ENCODE results near the gene NEO1.

The NEO1 gene

GRCh38 chr15:73019601-73020146 lies 32.6 kb upstream of the NEO1 start:
- TF ChIP-seq CTCF (IDR thresholded peaks at IDR 0.05; ENCODE audit: extremely low read depth, insufficient read depth, missing control alignments): no peak
- DNase-seq (ENCODE audit: low spot score): no peak
- in situ Hi-C loops (cut with MboI; ENCODE audit: low pct_unique_long_range_greater_than_20kb, low sequenced_read_pairs, unreplicated experiment): no loop called here

GRCh38 chr15:73021139-73021621 lies 31.1 kb upstream of the NEO1 start:
- in situ Hi-C loops (cut with MboI; ENCODE audit: low pct_unique_long_range_greater_than_20kb, low sequenced_read_pairs, unreplicated experiment): no loop called here
- DNase-seq (ENCODE audit: low spot score): no peak
- TF ChIP-seq CTCF (IDR thresholded peaks at IDR 0.05; ENCODE audit: extremely low read depth, insufficient read depth, missing control alignments): no peak

DNA sequence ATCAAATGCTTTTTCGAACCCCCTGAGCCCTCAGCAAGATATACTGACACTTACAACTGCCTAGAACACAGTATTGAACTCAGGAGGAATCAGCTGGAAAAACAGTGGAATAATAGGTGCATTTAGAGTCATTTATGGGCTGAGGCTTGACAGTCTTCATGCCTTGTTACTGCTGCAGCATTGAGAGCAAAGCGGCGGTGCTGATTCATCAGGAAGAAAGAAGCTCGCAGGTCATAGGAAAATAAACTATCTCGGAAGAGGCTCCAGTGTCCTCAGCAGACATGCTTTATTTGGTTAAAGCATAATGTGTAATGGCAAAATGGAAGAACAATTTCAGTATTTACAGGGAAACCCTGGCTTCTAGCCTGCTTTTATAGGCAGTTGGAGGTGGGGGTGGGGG lies 30.1 kb upstream of the NEO1 start:
- in situ Hi-C loops (cut with MboI; ENCODE audit: low pct_unique_long_range_greater_than_20kb, low sequenced_read_pairs, unreplicated experiment): no loop called here

DNA sequence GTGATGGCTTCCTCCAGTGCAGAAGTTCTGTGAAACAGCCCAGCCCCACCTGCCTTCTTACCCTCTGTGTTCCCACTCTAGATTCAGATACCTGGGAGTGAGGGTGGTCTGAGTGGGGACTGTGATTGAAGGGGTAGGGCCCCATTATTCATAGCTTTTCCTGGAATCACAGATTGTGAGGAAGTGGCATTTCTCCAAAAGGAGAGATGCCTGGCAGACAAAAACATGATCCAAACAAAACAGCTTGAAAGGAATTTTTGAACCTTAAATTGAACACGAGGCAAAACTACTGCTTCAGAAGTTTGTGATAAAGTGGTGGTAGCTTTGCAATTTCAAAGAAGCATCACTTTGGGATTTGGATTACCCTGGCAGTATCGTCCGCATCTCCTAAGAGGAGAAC lies 29.2 kb upstream of the NEO1 start:
- no peak for DNase-seq (ENCODE audit: low spot score)
- in situ Hi-C loops (cut with MboI; ENCODE audit: low pct_unique_long_range_greater_than_20kb, low sequenced_read_pairs, unreplicated experiment): no loop called here
- TF ChIP-seq CTCF (IDR thresholded peaks at IDR 0.05; ENCODE audit: extremely low read depth, insufficient read depth, missing control alignments): no peak

More for the DNA sequence above, 30.1 kb upstream of the NEO1 start:
- TF ChIP-seq CTCF (IDR thresholded peaks at IDR 0.05; ENCODE audit: extremely low read depth, insufficient read depth, missing control alignments): no peak
- DNase-seq (ENCODE audit: low spot score): no peak

DNA sequence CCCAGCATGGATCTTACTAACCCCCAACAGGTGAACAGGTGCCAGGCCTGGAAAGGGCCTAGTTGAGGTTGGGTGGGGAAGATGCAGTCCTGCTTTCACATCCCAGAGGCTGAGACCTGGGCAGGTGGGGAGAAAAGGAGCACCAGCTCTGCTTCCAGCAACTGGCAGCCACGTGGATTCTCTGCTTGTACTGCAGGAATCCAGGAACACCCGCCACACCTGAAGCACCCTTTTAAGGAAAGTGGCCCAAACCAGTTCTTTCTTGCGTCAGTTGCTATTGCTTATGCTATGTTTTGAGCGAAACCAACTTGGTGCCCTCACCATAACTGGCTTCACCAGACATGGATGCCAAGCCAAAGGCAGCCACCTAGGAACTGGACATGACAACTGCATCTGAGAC lies 28.1 kb upstream of the NEO1 start:
- DNase-seq (ENCODE audit: low spot score): no peak
- in situ Hi-C loops (cut with MboI; ENCODE audit: low pct_unique_long_range_greater_than_20kb, low sequenced_read_pairs, unreplicated experiment): no loop called here
- TF ChIP-seq CTCF (IDR thresholded peaks at IDR 0.05; ENCODE audit: extremely low read depth, insufficient read depth, missing control alignments): no peak

GRCh38 chr15:73026511-73027054 lies 25.7 kb upstream of the NEO1 start:
- no peak for TF ChIP-seq CTCF (IDR thresholded peaks at IDR 0.05; ENCODE audit: extremely low read depth, insufficient read depth, missing control alignments)
- no peak for DNase-seq (ENCODE audit: low spot score)
- in situ Hi-C loops (cut with MboI; ENCODE audit: low pct_unique_long_range_greater_than_20kb, low sequenced_read_pairs, unreplicated experiment): no loop called here
